Endometrial microvascular endothelial cells (primary cell): ENCODE measurements around the gene BRD9. TPM values are rescaled to one million over a fixed set of nuclear protein-coding genes. Genes with fewer than 3 reads are reported as not detected.
"Not testable (repeated sequence)": the region's sequence is repeated elsewhere in the genome, so short reads cannot be mapped to it uniquely, and the experiment has no call there.

ENCODE experiments used
- in situ Hi-C: cut with HindIII; loops from 2 replicates; pipeline ENCODE4 v1.10.0; 2017; ENCODE audit warnings: low sequenced_read_pairs, low pct_unique_long_range_greater_than_20kb; ENCODE audit errors: inconsistent ontology term
- total RNA-seq: library from RNA; depleted of rRNA; stranded (reverse); fragments of >200 nt; gene quantifications from one replicate; pipeline ENCODE4 v1.2.3, GENCODE V29; 2015; ENCODE audit errors: inconsistent ontology term

Gene BRD9
- 34.5 TPM for total RNA-seq

- in situ Hi-C loops: no loop called here
Observed at GRCh38 chr5:892394-893136, at the start of gene BRD9, which contains the start of gene TRIP13. Gene BRD9, minus strand, starts transcription at chr5:892801. Its CDS starts 144 bp downstream, at chr5:892657. Gene TRIP13, plus strand, starts transcription at chr5:892884. Its CDS starts 115 bp downstream, at chr5:892999.

- in situ Hi-C loops: not testable (repeated sequence)
Observed at GRCh38 chr5:940741-941140, 48.1 kb upstream of the BRD9 start.

GRCh38 chr5:939368-939767, 46.8 kb upstream of the BRD9 start:
- in situ Hi-C loops: no loop called here

- in situ Hi-C loops: no loop called here
Observed at GRCh38 chr5:937151-937924, 44.7 kb upstream of the BRD9 start.

GRCh38 chr5:936149-937144, 43.8 kb upstream of the BRD9 start:
- in situ Hi-C loops: no loop called here

GRCh38 chr5:935510-936084, 43.0 kb upstream of the BRD9 start:
- in situ Hi-C loops: no loop called here

- in situ Hi-C loops: not testable (repeated sequence)
Observed at GRCh38 chr5:934381-934967, 41.9 kb upstream of the BRD9 start.

- in situ Hi-C loops: not testable (repeated sequence)
Observed at GRCh38 chr5:933951-934350, 41.4 kb upstream of the BRD9 start.

GRCh38 chr5:933251-933861, 40.8 kb upstream of the BRD9 start:
- in situ Hi-C loops: no loop called here

- in situ Hi-C loops: no loop called here
Observed at GRCh38 chr5:932628-933250, 40.1 kb upstream of the BRD9 start.

- in situ Hi-C loops: no loop called here
Observed at GRCh38 chr5:932151-932627, 39.6 kb upstream of the BRD9 start.

GRCh38 chr5:931570-932145, 39.1 kb upstream of the BRD9 start:
- in situ Hi-C loops: no loop called here

- in situ Hi-C loops: no loop called here
Observed at GRCh38 chr5:930866-931265, 38.3 kb upstream of the BRD9 start.

- in situ Hi-C loops: no loop called here
Observed at GRCh38 chr5:929596-929995, 37.0 kb upstream of the BRD9 start.

GRCh38 chr5:929182-929581, 36.6 kb upstream of the BRD9 start:
- in situ Hi-C loops: not testable (repeated sequence)

GRCh38 chr5:927172-928015, 34.8 kb upstream of the BRD9 start:
- in situ Hi-C loops: no loop called here
